ENCODE data around the gene DCC. TPM values are rescaled to one million over a fixed set of nuclear protein-coding genes. Genes with fewer than 3 reads are reported as not detected.
A peak's percentile ranks its signal among the peaks of the same experiment; 100 is the strongest.

DCC gene
- total RNA-seq, 4 donors from 2014 or later = 0.84 to 1.2 TPM; not detected in 2

GRCh38 chr18:52341103-52341432 is 1.1 kb downstream of the DCC start:
- H3K4me1 ChIP-seq = peaks cover 0 to 28% (median 0%) of the 10 kb centered on the region in 4 donors
- no peaks in the 10 kb centered on the region for H3K36me3 ChIP-seq
- H3K27ac ChIP-seq = no peak overlapping the region
- TF ChIP-seq CTCF (IDR thresholded peaks at IDR 0.05) = no peak
- peaks cover 0 to 67% of the 10 kb centered on the region in 2 donors for H3K27me3 ChIP-seq
- WGBS, 2 donors = 1 to 7% methylated on average over 7 of the region's 7 CpGs
- no peaks in the 10 kb centered on the region for H3K9me3 ChIP-seq
- no peak for DNase-seq (ENCODE audit: low spot score in 2 of 2)
- H3K4me3 ChIP-seq = no peak overlapping the region

DNA sequence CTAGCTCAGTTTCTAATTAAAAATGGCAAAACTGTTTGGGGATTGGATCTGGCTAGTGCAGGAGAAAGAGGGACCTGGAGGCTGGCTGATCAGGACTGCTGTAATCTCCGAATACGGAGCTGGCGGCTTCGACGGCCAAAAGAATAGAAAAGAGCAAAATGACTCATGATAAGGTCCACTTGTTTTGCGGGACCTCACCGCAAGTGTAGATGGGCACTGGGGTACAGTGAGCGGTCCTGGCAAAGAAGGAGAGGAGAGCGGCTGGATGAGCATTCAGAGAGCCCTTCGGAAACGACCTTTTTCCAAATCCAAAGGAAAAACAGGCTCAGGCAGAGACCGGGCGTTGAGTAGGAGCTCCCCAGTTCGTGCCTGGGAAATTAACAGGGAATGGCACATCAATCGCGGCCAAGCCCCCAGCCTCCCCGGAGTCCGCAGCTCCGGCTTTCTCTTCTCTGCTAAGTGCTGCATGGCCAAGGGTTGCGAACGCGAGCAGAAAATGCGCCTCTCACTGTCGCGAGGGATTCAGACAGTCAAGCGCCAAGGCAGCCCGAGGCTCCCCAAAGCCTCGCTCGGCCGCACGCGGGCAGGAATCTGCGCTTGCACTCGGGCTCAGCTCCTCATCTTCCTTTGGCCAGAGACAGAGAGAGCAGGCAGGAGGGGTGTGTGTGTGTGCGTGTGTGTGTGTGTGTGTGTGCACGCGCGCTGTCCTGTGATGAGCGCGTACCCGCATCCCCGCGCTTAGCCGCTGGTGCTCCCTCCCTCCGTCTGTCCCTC is 1.8 kb downstream of the DCC start:
- Histone ChIP-seq H3K4me3 (peak overlapping the region in 2 of 4 donors; percentile 20 to 25), H3K27ac (no peak overlapping the region), H3K9me3 (no peaks in the 10 kb centered on the region), H3K4me1 (peaks cover 0 to 28% (median 0%) of the 10 kb centered on the region in 4 donors), H3K36me3 (no peaks in the 10 kb centered on the region), H3K27me3 (peaks cover 0 to 66% of the 10 kb centered on the region in 2 donors)
- 2 to 3% methylated on average over 33 to 44 of the region's 45 CpGs for WGBS, 2 donors
- no peak for DNase-seq (ENCODE audit: low spot score in 2 of 2)
- TF ChIP-seq POLR2A (IDR thresholded peaks at IDR 0.05) = no peak
- TF ChIP-seq EP300 (IDR thresholded peaks at IDR 0.05) = no peak
- no peak for TF ChIP-seq CTCF (IDR thresholded peaks at IDR 0.05)

GRCh38 chr18:52342456-52342855 is 2.5 kb downstream of the DCC start:
- Histone ChIP-seq H3K9me3 (no peaks in the 10 kb centered on the region), H3K4me3 (no peak overlapping the region), H3K27me3 (peaks cover 0 to 60% of the 10 kb centered on the region in 2 donors), H3K4me1 (peaks cover 0 to 28% (median 0%) of the 10 kb centered on the region in 4 donors), H3K36me3 (no peaks in the 10 kb centered on the region), H3K27ac (no peak overlapping the region)
- TF ChIP-seq CTCF (IDR thresholded peaks at IDR 0.05) (no peak), POLR2A (IDR thresholded peaks at IDR 0.05) (no peak), EP300 (IDR thresholded peaks at IDR 0.05) (no peak)
- 39 to 52% methylated on average over 6 of the region's 6 CpGs for WGBS, 2 donors
- no peak for DNase-seq (ENCODE audit: low spot score in 2 of 2)

DNA sequence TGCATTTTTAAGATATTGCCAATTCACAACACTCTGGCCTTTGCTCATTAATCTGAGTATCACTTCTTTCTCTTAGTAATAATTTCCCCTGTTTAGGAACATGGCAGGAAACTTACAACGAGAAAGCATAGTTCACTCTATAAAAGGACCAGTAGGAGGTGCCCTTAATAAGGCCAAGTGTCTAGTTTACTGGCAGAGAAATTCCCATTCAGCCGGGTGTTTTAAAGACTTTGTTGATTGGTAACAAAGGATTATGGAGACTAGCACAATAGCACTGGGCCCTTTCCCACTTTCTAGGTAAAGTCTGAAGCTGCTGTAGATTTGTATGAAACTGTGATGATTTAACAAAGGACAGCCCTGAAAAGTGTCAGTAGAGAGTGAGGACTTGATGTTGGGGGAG is 3.1 kb downstream of the DCC start:
- Histone ChIP-seq H3K36me3 (no peaks in the 10 kb centered on the region), H3K4me1 (peaks cover 0 to 28% (median 0%) of the 10 kb centered on the region in 4 donors), H3K4me3 (no peak overlapping the region), H3K27me3 (peaks cover 0 to 55% of the 10 kb centered on the region in 2 donors), H3K27ac (no peak overlapping the region), H3K9me3 (no peaks in the 10 kb centered on the region)
- TF ChIP-seq EP300 (IDR thresholded peaks at IDR 0.05) (no peak), CTCF (IDR thresholded peaks at IDR 0.05) (no peak), POLR2A (IDR thresholded peaks at IDR 0.05) (no peak)
- DNase-seq (ENCODE audit: low spot score in 2 of 2) = no peak
- WGBS, 2 donors = 22 to 26% methylated on average over 2 of the region's 2 CpGs

GRCh38 chr18:52343731-52344340 is 3.8 kb downstream of the DCC start:
- 28 to 37% methylated on average over 6 of the region's 6 CpGs for whole genome bisulfite sequencing, 2 donors

More at GRCh38 chr18:52343731-52344340, 3.8 kb downstream of the DCC start:
- H3K4me1 ChIP-seq = peaks cover 0 to 28% (median 0%) of the 10 kb centered on the region in 4 donors
- H3K27me3 ChIP-seq = peaks cover 0 to 49% of the 10 kb centered on the region in 2 donors
- H3K36me3 ChIP-seq = no peaks in the 10 kb centered on the region
- H3K27ac ChIP-seq = no peak overlapping the region
- TF ChIP-seq CTCF (IDR thresholded peaks at IDR 0.05) (no peak), EP300 (IDR thresholded peaks at IDR 0.05) (no peak), POLR2A (IDR thresholded peaks at IDR 0.05) (no peak)
- no peak for DNase-seq (ENCODE audit: low spot score in 2 of 2)
- no peaks in the 10 kb centered on the region for H3K9me3 ChIP-seq
- no peak overlapping the region for H3K4me3 ChIP-seq

Measured in tibial nerve (tissue), 4 donors.